Measurements from ENCODE around the gene MIEF2.
A peak's percentile ranks its signal among the peaks of the same experiment; 100 is the strongest.
"Not testable (repeated sequence)": the region's sequence is repeated elsewhere in the genome, so short reads cannot be mapped to it uniquely, and the experiment has no call there.

Gene MIEF2

GRCh38 chr17:18260332-18261145 lies at the start of gene MIEF2:
Gene MIEF2 (plus strand): TSS chr17:18260662. CDS start chr17:18262721, 2,059 bp downstream.
- Mint-ChIP-seq H3K27me3 (no peaks in the 10 kb centered on the region), H3K4me3 (peak within 1 kb of the TSS; percentile 86 to 90), H3K27ac (peak within 1 kb of the TSS; percentile 93 to 98), H3K4me1 (peaks cover 43% of the 10 kb centered on the region), H3K9me3 (no peaks in the 10 kb centered on the region)
- ATAC-seq (peak; percentile 90), DNase-seq (peak; percentile 92 to 94)

- Mint-ChIP-seq H3K4me3 (no peak overlapping the region), H3K9me3 (no peaks in the 10 kb centered on the region), H3K4me1 (no peaks in the 10 kb centered on the region), H3K27me3 (no peaks in the 10 kb centered on the region), H3K27ac (no peak overlapping the region)
- ATAC-seq = no peak
- DNase-seq = no peak
Measured at GRCh38 chr17:18213666-18214270, 46.7 kb upstream of the MIEF2 start.

- H3K4me3 Mint-ChIP-seq = not testable (repeated sequence)
Measured at GRCh38 chr17:18216906-18217305, 43.6 kb upstream of the MIEF2 start.

GRCh38 chr17:18217412-18218015 lies 42.9 kb upstream of the MIEF2 start:
- DNase-seq (peak; percentile 74 to 76), ATAC-seq (peak; percentile 91)
- no peak overlapping the region for H3K27ac Mint-ChIP-seq
- H3K4me1 Mint-ChIP-seq = no peaks in the 10 kb centered on the region
- H3K27me3 Mint-ChIP-seq = no peaks in the 10 kb centered on the region
- H3K4me3 Mint-ChIP-seq = no peak overlapping the region
- H3K9me3 Mint-ChIP-seq = no peaks in the 10 kb centered on the region

More at GRCh38 chr17:18216906-18217305, 43.6 kb upstream of the MIEF2 start:
- ATAC-seq, H3K27ac Mint-ChIP-seq, H3K9me3 Mint-ChIP-seq, DNase-seq, H3K4me1 Mint-ChIP-seq, H3K27me3 Mint-ChIP-seq: not testable (repeated sequence)

GRCh38 chr17:18218756-18219415 lies 41.6 kb upstream of the MIEF2 start:
- DNase-seq = no peak

GRCh38 chr17:18224053-18224386 lies 36.4 kb upstream of the MIEF2 start:
- H3K27me3 Mint-ChIP-seq = no peaks in the 10 kb centered on the region
- DNase-seq (no peak), ATAC-seq (no peak)
- no peak overlapping the region for H3K4me3 Mint-ChIP-seq
- H3K9me3 Mint-ChIP-seq = no peaks in the 10 kb centered on the region
- peaks cover 37% of the 10 kb centered on the region for H3K4me1 Mint-ChIP-seq
- no peak overlapping the region for H3K27ac Mint-ChIP-seq

More at GRCh38 chr17:18218756-18219415, 41.6 kb upstream of the MIEF2 start:
- H3K27ac Mint-ChIP-seq = no peak overlapping the region
- peak; percentile 28 for ATAC-seq
- H3K4me3 Mint-ChIP-seq = no peak overlapping the region
- no peaks in the 10 kb centered on the region for H3K4me1 Mint-ChIP-seq
- no peaks in the 10 kb centered on the region for H3K27me3 Mint-ChIP-seq
- H3K9me3 Mint-ChIP-seq = no peaks in the 10 kb centered on the region

- Mint-ChIP-seq H3K9me3 (no peaks in the 10 kb centered on the region), H3K27ac (no peak overlapping the region), H3K27me3 (no peaks in the 10 kb centered on the region), H3K4me3 (peak overlapping the region; percentile 79 to 85), H3K4me1 (peaks cover 40% of the 10 kb centered on the region)
- DNase-seq (no peak), ATAC-seq (no peak)
Measured at GRCh38 chr17:18224387-18225120, 35.9 kb upstream of the MIEF2 start.

- DNase-seq = peak; percentile 95 to 97
- H3K4me1 Mint-ChIP-seq = peaks cover 40% of the 10 kb centered on the region
- H3K27me3 Mint-ChIP-seq = no peaks in the 10 kb centered on the region
- H3K4me3 Mint-ChIP-seq = peak within 1 kb of the TSS; percentile 95
- H3K27ac Mint-ChIP-seq = peak within 1 kb of the TSS; percentile 50 to 88
- H3K9me3 Mint-ChIP-seq = no peaks in the 10 kb centered on the region
- ATAC-seq = peak; percentile 96
Measured at GRCh38 chr17:18225121-18225641, 35.3 kb upstream of the MIEF2 start, which contains the start of gene LLGL1. Gene LLGL1 (plus strand): TSS chr17:18225635. CDS start chr17:18225683, 48 bp downstream.

GRCh38 chr17:18225642-18226283 lies 34.7 kb upstream of the MIEF2 start:
- DNase-seq = peak in 1 of 2 donors; percentile 30
- Mint-ChIP-seq H3K9me3 (no peaks in the 10 kb centered on the region), H3K4me1 (peaks cover 40% of the 10 kb centered on the region), H3K4me3 (peak overlapping the region; percentile 95), H3K27ac (peak overlapping the region; percentile 50 to 88), H3K27me3 (no peaks in the 10 kb centered on the region)
- peak; percentile 7 for ATAC-seq

GRCh38 chr17:18226284-18226945 lies 34.0 kb upstream of the MIEF2 start:
- H3K4me1 Mint-ChIP-seq = peaks cover 45% of the 10 kb centered on the region
- no peak for DNase-seq
- H3K27me3 Mint-ChIP-seq = no peaks in the 10 kb centered on the region
- H3K9me3 Mint-ChIP-seq = no peaks in the 10 kb centered on the region
- ATAC-seq = no peak
- H3K4me3 Mint-ChIP-seq = peak overlapping the region; percentile 95
- peak overlapping the region; percentile 50 to 88 for H3K27ac Mint-ChIP-seq

- DNase-seq (no peak), ATAC-seq (no peak)
- Mint-ChIP-seq H3K4me1 (peaks cover 46% of the 10 kb centered on the region), H3K27ac (peak overlapping the region in 1 of 2 donors; percentile 10), H3K27me3 (no peaks in the 10 kb centered on the region), H3K9me3 (no peaks in the 10 kb centered on the region), H3K4me3 (no peak overlapping the region)
Measured at GRCh38 chr17:18227635-18228034, 32.8 kb upstream of the MIEF2 start.

GRCh38 chr17:18228176-18228682 lies 32.2 kb upstream of the MIEF2 start:
- peaks cover 46% of the 10 kb centered on the region for H3K4me1 Mint-ChIP-seq
- DNase-seq (no peak), ATAC-seq (no peak)
- no peak overlapping the region for H3K4me3 Mint-ChIP-seq
- H3K9me3 Mint-ChIP-seq = no peaks in the 10 kb centered on the region
- H3K27ac Mint-ChIP-seq = no peak overlapping the region
- H3K27me3 Mint-ChIP-seq = no peaks in the 10 kb centered on the region

GRCh38 chr17:18229254-18229653 lies 31.2 kb upstream of the MIEF2 start:
- peaks cover 46% of the 10 kb centered on the region for H3K4me1 Mint-ChIP-seq
- no peaks in the 10 kb centered on the region for H3K27me3 Mint-ChIP-seq
- H3K27ac Mint-ChIP-seq = no peak overlapping the region
- no peak overlapping the region for H3K4me3 Mint-ChIP-seq
- DNase-seq (no peak), ATAC-seq (no peak)
- no peaks in the 10 kb centered on the region for H3K9me3 Mint-ChIP-seq

GRCh38 chr17:18229771-18230170 lies 30.7 kb upstream of the MIEF2 start:
- H3K27ac Mint-ChIP-seq = no peak overlapping the region
- no peak for DNase-seq
- H3K4me3 Mint-ChIP-seq = no peak overlapping the region
- ATAC-seq = no peak
- H3K9me3 Mint-ChIP-seq = no peaks in the 10 kb centered on the region
- H3K27me3 Mint-ChIP-seq = no peaks in the 10 kb centered on the region
- peaks cover 44% of the 10 kb centered on the region for H3K4me1 Mint-ChIP-seq

Data from stimulated activated naive CD8-positive, alpha-beta T cell treated with anti-CD3 and anti-CD28 coated beads, Interleukin-15, amount 100 ng/mL, for 72 hours (primary cell).